Activated CD8-positive, alpha-beta memory T cell treated with anti-CD3 and anti-CD28 coated beads, Interleukin-2, amount 50 U/mL, for 1 hour (primary cell): Measurements from ENCODE around the gene IQCB1.
"Not testable (repeated sequence)": the region's sequence is repeated elsewhere in the genome, so short reads cannot be mapped to it uniquely, and the experiment has no call there.

ENCODE experiments used
- DNase-seq: peaks from one replicate; pipeline ENCODE4 v3.0.0-alpha.2; 2020; ENCODE audit errors: extremely low read depth

Gene IQCB1

GRCh38 chr3:121747976-121748375 is 86.9 kb downstream of the IQCB1 start:
- no peak for DNase-seq

DNA sequence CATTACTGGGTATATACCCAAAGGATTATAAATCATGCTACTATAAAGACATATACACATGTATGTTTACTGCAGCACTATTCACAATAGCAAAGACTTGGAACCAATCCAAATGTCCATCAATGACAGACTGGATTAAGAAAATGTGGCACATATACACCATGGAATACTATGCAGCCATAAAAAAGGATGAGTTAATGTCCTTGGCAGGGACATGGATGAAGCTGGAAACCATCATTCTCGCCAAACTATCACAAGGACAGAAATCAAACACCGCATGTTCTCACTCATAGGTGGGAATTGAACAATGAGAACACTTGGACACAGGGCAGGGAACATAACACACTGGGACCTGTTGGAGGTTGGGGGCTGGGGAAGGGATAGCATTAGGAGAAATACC is 91.8 kb downstream of the IQCB1 start:
- DNase-seq, result not testable (repeated sequence)

DNA sequence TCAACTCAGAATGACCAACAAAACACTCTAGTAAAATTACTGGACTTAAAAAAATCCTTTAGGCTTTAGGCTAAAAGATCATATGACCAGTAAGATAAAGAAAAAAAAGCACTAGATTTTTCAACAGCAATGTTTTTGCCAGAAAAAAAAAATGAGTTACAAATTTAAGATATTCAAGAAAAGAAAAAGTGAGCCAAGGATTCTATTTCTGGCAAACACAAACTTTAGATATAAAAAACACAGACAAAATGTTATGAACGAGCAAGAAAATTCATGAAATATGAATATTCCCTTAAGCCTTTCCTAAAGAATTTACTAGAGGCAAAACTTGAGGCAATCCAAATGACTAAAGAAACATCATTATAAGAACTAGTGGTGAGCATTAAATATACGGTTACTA is 94.0 kb downstream of the IQCB1 start:
- no peak for DNase-seq

- DNase-seq, result no peak
These were observed 95.0 kb downstream of the IQCB1 start for GRCh38 chr3:121739902-121740301.

DNA sequence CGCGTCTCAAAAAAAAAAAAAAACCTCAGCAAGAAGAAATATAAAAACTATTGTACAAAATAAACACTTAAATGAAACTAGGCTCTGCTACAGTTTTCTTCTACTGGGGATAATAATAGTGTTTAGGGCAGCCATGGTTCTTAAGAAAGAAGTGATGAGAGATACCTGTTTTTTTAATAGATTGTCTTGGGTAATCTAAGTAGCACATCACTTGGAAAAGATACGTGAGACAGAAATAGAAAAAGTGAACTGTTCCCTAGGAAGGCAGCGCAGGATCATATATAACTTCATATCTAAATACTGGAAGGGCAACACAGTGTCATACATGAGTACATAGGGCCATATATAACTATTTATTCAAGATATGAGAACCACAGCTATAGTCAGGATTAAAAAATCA is 97.2 kb downstream of the IQCB1 start:
- DNase-seq, result no peak

DNA sequence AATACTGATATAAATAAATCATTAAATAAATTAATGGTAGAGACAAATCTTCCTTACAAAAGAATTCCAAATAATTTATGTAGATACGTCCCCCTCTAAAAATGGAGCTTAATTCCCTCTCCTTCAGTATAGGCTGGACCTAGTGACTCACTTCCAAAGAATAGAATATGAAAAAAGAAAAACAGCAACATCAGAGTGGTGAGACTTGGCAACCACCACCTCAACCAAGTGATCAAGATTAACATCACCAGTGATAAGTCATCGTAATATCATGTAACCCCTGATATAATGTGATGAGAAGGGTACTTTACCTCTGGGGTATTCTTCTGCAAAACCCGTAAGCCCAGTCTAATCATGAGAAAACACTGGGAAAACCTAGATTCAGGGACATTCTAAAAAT is 98.7 kb downstream of the IQCB1 start:
- no peak for DNase-seq

DNA sequence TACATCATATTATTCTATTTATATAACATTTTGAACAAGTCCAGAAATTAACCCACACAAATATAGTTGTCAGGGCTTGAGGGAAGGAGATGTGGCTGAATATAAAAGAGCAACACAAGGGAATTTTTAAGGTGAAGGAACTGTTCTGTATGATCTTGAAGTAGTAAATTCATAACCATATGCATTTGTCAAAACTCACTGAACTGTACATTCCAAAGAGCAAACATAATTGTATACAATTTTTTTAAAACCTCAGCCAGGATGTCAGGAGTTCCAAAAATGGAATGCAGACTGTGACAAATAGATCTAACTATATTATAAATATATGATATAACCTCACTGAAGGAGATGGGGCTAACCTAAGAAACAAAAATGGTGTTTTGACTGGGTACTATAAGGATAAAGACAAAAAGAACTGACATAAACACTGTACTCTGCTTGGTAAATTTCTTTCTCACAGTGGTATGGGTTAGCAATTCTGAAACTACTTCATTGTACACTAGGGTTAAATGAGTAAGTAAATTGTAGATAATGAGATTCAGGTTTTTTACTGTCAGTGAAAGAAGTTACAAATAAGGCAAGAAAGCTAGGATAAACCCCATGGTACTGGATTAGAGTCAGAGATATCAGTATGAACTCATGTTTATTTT is 99.7 kb downstream of the IQCB1 start:
- no peak for DNase-seq

DNA sequence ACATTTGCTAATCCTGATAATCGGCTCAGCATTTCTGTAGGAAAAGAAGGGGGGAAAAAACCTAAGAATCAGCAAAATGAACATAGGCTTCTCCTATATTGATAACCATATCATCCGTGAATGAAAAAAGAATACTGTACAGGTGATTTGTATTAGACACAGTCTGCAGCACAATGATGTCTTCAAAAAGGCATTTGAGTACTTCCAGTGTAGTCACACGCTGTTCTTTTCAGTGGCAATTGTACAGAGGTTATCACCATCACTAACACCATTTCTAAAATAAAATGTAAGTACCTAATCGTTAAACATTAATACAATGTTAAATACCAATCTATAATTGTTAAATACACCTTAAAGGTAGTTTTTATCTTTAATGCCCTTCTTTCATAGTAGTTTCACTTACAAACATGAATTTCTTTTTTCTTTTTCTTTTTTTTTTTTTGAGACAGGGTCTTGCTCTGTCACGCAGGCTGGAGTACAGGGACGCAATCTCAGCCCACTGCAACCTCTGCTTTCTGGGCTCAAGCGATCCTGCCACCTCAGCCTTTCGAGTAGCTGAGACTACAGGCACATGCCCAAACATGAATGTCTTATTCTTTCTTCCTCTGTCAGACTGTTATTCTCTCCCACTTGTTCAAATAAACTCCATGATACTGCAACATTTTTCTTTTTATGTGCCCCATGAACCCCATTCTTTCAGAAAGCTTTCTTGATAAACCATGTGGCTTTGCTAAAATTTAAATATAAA is 103.7 kb downstream of the IQCB1 start:
- no peak for DNase-seq

- DNase-seq, result no peak
These were observed 110.7 kb downstream of the IQCB1 start for GRCh38 chr3:121724130-121724529.

DNA sequence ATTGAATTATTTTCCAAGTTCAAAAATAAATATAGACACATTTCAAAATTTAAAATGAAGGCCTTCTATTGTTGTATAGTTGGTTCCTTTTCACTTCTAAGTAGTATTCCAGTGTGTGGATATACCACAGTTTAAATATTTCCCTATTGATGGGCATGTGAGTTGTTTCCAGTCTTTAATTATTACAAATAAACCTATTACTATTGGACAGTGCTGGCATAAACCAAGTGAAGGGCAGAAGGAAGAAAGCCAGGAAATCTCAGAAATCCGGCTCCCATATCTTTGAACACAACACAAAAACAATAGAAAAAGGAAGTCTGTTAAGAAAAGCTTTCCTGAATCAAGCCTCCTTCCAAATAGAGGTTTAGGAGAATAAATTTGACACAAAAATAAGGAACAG is 111.4 kb downstream of the IQCB1 start:
- no peak for DNase-seq

DNA sequence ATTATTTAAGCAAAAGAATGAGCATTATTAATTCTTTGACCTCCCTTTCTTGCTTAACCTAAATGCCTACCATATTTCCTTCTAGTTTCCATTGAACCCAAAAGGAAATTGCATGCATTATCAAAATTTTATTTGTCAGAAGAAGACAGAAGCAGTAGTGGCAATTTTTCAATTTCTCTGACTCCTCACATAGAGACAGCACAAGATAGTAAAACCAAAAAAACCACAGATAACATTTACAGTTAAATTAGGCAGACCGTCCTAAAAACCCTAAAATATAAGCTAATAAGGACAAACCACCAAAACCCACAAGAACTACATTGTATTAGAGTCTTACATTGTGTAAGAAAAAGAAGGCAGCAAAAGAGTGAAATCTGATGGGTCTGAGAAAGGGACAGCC is 112.4 kb downstream of the IQCB1 start:
- DNase-seq, result no peak

GRCh38 chr3:121720163-121720562 is 114.7 kb downstream of the IQCB1 start:
- DNase-seq, result no peak
